ENCODE data around the gene LANCL1. TPM values are rescaled to one million over a fixed set of nuclear protein-coding genes. Genes with fewer than 3 reads are reported as not detected.
"Not testable (repeated sequence)": the region's sequence is repeated elsewhere in the genome, so short reads cannot be mapped to it uniquely, and the experiment has no call there.

LANCL1 gene
- total RNA-seq, 1 donor from 2014 or later, result 32.9 TPM

- no peak for DNase-seq (ENCODE audit: low read depth, low spot score)
These were observed 17.2 kb downstream of the LANCL1 start for GRCh38 chr2:210459407-210459806.

- DNase-seq (ENCODE audit: low read depth, low spot score), result no peak
These were observed 18.2 kb downstream of the LANCL1 start for GRCh38 chr2:210458395-210458794.

- DNase-seq (ENCODE audit: low read depth, low spot score), result no peak
These were observed 20.0 kb downstream of the LANCL1 start for GRCh38 chr2:210456571-210456970.

- DNase-seq (ENCODE audit: low read depth, low spot score), result no peak
These were observed 22.2 kb downstream of the LANCL1 start for GRCh38 chr2:210454336-210454735.

GRCh38 chr2:210452194-210452593 lies 24.4 kb downstream of the LANCL1 start:
- DNase-seq (ENCODE audit: low read depth, low spot score), result no peak

GRCh38 chr2:210450942-210451341 lies 25.6 kb downstream of the LANCL1 start:
- not testable (repeated sequence) for DNase-seq (ENCODE audit: low read depth, low spot score)

GRCh38 chr2:210445732-210446131 lies 30.8 kb downstream of the LANCL1 start:
- DNase-seq (ENCODE audit: low read depth, low spot score), result no peak

- DNase-seq (ENCODE audit: low read depth, low spot score), result no peak
These were observed 31.3 kb downstream of the LANCL1 start for GRCh38 chr2:210445116-210445707.

- DNase-seq (ENCODE audit: low read depth, low spot score), result no peak
These were observed 33.0 kb downstream of the LANCL1 start for GRCh38 chr2:210443527-210443926.

GRCh38 chr2:210442878-210443277 lies 33.7 kb downstream of the LANCL1 start:
- no peak for DNase-seq (ENCODE audit: low read depth, low spot score)

GRCh38 chr2:210442457-210442856 lies 34.1 kb downstream of the LANCL1 start:
- no peak for DNase-seq (ENCODE audit: low read depth, low spot score)

GRCh38 chr2:210440206-210440605 lies 36.4 kb downstream of the LANCL1 start:
- DNase-seq (ENCODE audit: low read depth, low spot score), result no peak

- DNase-seq (ENCODE audit: low read depth, low spot score), result no peak
These were observed 41.1 kb downstream of the LANCL1 start for GRCh38 chr2:210435439-210435838.

- no peak for DNase-seq (ENCODE audit: low read depth, low spot score)
These were observed 43.9 kb downstream of the LANCL1 start for GRCh38 chr2:210432633-210433032.

GRCh38 chr2:210429403-210430137 lies 47.0 kb downstream of the LANCL1 start:
- no peak for DNase-seq (ENCODE audit: low read depth, low spot score)

GRCh38 chr2:210428393-210429179 lies 48.0 kb downstream of the LANCL1 start:
- DNase-seq (ENCODE audit: low read depth, low spot score), result no peak

- not testable (repeated sequence) for DNase-seq (ENCODE audit: low read depth, low spot score)
These were observed 49.2 kb downstream of the LANCL1 start for GRCh38 chr2:210427309-210427708.

GRCh38 chr2:210422366-210422765 lies 54.2 kb downstream of the LANCL1 start:
- no peak for DNase-seq (ENCODE audit: low read depth, low spot score)

GRCh38 chr2:210421916-210422315 lies 54.6 kb downstream of the LANCL1 start:
- no peak for DNase-seq (ENCODE audit: low read depth, low spot score)

GRCh38 chr2:210412660-210413059 lies 63.9 kb downstream of the LANCL1 start:
- no peak for DNase-seq (ENCODE audit: low read depth, low spot score)

- no peak for DNase-seq (ENCODE audit: low read depth, low spot score)
These were observed 66.0 kb downstream of the LANCL1 start for GRCh38 chr2:210410542-210410941.

GRCh38 chr2:210399440-210400041 lies 77.0 kb downstream of the LANCL1 start:
- DNase-seq (ENCODE audit: low read depth, low spot score), result no peak

Data from pulmonary artery endothelial cell (primary cell).